ENCODE results near the gene SP110. TPM values are rescaled to one million over a fixed set of nuclear protein-coding genes. Genes with fewer than 3 reads are reported as not detected.
A peak's percentile ranks its signal among the peaks of the same experiment; 100 is the strongest.
"Not testable (repeated sequence)": the region's sequence is repeated elsewhere in the genome, so short reads cannot be mapped to it uniquely, and the experiment has no call there.

SP110 gene
- total RNA-seq (100 to 1,000 TPM in 4 of 5 experiments, 10 to 100 TPM in 1; 97.5 to 182 (median 117) TPM), polyA plus RNA-seq (100 to 1,000 TPM in 1 of 2 donors, 10 to 100 TPM in 1; 89.8 to 101 TPM), total RNA-seq (116 reads per million, percentile 87 among the genes with 10 or more reads in this experiment)

DNA sequence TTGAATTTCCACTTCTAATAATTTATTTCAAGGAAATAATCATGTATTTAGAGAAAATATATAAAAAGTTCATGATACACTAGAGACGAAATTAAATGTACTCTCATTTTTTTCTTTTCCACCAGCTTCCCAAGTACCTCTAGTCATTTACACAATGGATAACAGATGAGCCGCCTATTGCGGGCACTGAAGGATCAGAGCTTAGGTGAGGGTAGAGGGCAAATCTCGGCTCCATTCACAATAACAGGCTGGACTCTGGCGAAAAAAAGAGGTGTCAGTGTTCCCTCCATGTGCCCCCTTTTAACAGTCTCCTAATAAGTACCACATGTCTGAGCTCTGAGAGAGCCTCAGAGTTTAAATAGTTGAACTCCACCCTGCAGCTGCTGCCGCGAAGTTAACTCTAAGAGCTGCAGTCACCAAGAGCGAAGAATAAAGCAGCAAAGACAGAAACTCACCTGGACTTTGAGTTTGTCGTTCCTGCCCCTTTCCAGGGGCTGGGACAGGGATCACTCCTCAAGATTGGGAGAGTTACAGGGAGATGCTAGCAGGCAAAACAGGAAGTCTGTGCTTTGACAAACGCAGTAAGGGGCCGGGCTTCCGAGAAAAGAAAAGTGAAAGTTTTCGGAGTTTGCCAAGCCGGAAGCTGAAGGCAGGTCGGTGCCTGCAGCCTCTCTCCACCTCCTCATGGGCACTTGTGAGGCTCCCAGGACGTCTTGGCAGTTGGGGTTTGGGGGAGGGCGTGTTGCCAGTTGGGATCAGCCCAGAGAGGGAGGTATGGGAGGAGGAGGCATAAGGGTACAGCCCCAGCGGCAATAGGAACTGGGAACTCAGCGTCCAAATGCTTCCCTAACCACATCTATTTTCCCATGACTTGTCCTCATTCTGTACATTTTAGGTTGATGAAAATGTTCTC, at the start of gene SP110:
SP110 (minus strand) TSS at position 566 of the 913 bp plus-strand sequence. CDS start 3,057 bp downstream, outside the sequence.
- ATAC-seq = peak; percentile 93
- peaks cover 9 to 42% (median 26%) of the 10 kb centered on the region in 5 donors for H3K36me3 Mint-ChIP-seq
- Histone ChIP-seq H3K9me3 (ENCODE audit: control insufficient read depth in 2 of 3, low read length in 3 of 3) (no peaks in the 10 kb centered on the region), H3K36me3 (ENCODE audit: control insufficient read depth in 2 of 3, insufficient read depth in 3 of 3, low read length in 3 of 3) (peaks cover 17 to 22% (median 20%) of the 10 kb centered on the region in 3 experiments), H3K4me1 (ENCODE audit: control insufficient read depth in 2 of 2, insufficient read depth in 2 of 2, low read length in 2 of 2) (peaks cover 22 to 36% of the 10 kb centered on the region in 2 donors), H3K27ac (ENCODE audit: low read depth, low read length) (peak within 1 kb of the TSS; percentile 83), H3K4me3 (ENCODE audit: low read length) (peak within 1 kb of the TSS; percentile 95), H3K27me3 (ENCODE audit: control insufficient read depth in 2 of 2, insufficient read depth in 2 of 2, low read length in 2 of 2) (no peaks in the 10 kb centered on the region)
- POLR2A ChIA-PET = interaction anchor here (0.6 to 3.5 kb wide), 21 partner anchors 8 to 424 kb away, joined by 3 to 32 read pairs (median 4); partner anchors contain the start of genes SP100 and SP140L
- no peaks in the 10 kb centered on the region for H3K9me3 Mint-ChIP-seq
- CTCF ChIA-PET = interaction anchor here (1.0 to 1.2 kb wide), 3 partner anchors 9 to 110 kb away, joined by 3 read pairs; no protein-coding TSS in a partner anchor
- intact Hi-C loops (cut with micrococcal nuclease) = loop anchor here (1.0 to 10.0 kb wide), 12 partner anchors 43 to 835 kb away; partner anchors contain the start of genes SP100 (in 2 of the 2), FBXO36 (in 1 of the 2), PSMD1 (in 1 of the 2) and SP140L (in 1 of the 2)
- H3K27ac Mint-ChIP-seq = peak within 1 kb of the TSS; percentile 94 to 100 (median 99)
- H3K4me3 Mint-ChIP-seq = peak within 1 kb of the TSS; percentile 89 to 100 (median 99)
- H3K4me1 Mint-ChIP-seq = peaks cover 44 to 75% (median 67%) of the 10 kb centered on the region in 7 donors
- H3K27me3 Mint-ChIP-seq = no peaks in the 10 kb centered on the region
- peak; percentile 38 to 84 (median 81) for DNase-seq

DNA sequence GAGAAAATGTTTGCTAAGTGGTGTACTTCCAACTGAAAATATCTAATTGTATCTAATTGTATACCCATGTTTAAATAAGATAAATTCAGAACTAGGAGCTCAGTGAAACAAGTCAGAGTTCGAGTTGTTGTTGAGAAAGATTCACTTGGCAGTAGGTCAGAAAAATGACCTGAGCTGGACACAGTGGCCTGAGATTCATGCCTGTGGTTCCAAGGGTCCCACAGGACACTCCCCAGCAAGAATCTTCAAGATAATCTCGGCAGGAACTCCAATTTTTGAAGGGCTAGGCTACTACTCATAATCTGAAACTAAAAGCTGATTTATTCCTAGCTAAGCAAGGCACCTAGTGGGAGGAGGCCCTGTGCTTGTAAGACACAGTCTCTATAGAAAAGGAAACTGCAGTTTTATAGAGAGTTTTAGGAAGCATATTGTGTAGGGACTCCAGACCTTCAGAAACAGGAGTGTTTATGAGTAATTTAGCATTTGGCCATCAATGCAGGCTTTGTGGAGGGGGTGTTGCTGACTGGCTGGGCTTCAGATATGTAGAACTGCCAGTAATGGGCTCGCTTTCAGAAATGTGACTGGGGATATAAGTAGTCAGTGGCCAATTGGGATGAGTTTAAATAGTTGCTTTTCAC, 48.9 kb upstream of the SP110 start:
- Mint-ChIP-seq H3K27ac (peak overlapping the region in 1 of 9 donors; percentile 73), H3K4me1 (peaks cover 13 to 58% (median 18%) of the 10 kb centered on the region in 7 donors), H3K9me3 (peaks cover 0 to 18% (median 7%) of the 10 kb centered on the region in 11 donors), H3K4me3 (peak overlapping the region in 1 of 10 donors; percentile 70), H3K36me3 (peaks cover 25 to 79% (median 58%) of the 10 kb centered on the region in 5 donors), H3K27me3 (no peaks in the 10 kb centered on the region)
- H3K27ac ChIP-seq (ENCODE audit: low read depth, low read length) = no peak overlapping the region
- H3K27me3 ChIP-seq (ENCODE audit: control insufficient read depth in 2 of 2, insufficient read depth in 2 of 2, low read length in 2 of 2) = no peaks in the 10 kb centered on the region
- no peaks in the 10 kb centered on the region for H3K9me3 ChIP-seq (ENCODE audit: control insufficient read depth in 2 of 3, low read length in 3 of 3)
- ChIA-PET POLR2A (interaction anchor here (0.7 kb wide), 1 partner anchor 78 kb away, joined by 4 read pairs; no protein-coding TSS in a partner anchor), CTCF (no interaction called here)
- intact Hi-C loops (cut with micrococcal nuclease) = no loop called here
- ATAC-seq = no peak
- H3K4me1 ChIP-seq (ENCODE audit: control insufficient read depth in 2 of 2, insufficient read depth in 2 of 2, low read length in 2 of 2) = no peaks in the 10 kb centered on the region
- no peak for DNase-seq
- no peak overlapping the region for H3K4me3 ChIP-seq (ENCODE audit: low read length)
- H3K36me3 ChIP-seq (ENCODE audit: control insufficient read depth in 2 of 3, insufficient read depth in 3 of 3, low read length in 3 of 3) = peaks cover 0 to 32% (median 6%) of the 10 kb centered on the region in 3 experiments

DNA sequence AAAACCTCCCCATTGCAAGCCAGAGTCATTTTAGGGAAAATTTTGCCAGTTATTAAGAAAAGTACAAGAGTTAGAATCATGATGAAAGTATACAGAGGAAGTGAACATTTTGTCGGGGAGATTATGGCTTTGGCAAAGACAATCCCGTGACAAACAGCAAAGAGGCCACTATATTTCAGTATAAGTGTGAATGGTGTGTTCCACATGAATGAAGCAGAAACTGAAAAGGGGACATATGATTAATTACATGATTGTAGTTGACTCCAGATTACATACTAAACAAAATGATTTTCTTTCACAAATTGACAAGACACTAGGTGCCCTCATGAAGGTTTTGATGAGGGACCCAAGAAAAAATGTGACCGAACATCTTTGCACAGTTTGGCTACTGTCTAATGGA, 47.8 kb upstream of the SP110 start:
- H3K4me3 Mint-ChIP-seq = no peak overlapping the region

DNA sequence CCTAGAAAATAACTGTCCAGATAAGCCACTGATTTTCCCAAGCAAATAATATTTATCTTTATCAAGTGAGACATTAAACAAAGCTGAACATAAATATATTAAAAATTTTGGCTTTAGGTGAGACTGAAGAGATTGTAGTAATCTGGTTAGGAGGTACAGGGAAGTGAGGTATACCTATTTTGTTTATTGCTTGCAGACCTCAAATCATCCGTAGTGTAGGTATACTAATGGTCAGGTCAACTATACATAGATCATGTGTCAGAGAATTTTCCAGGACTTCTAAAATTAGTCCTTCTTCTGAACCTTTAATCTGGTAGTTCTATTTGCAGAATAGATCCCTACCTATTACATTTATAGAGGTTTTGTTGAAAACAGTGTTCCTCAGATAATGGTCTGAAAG, 47.3 kb upstream of the SP110 start:
- H3K27ac ChIP-seq (ENCODE audit: low read depth, low read length) = no peak overlapping the region
- peaks cover 27 to 70% (median 32%) of the 10 kb centered on the region in 7 donors for H3K4me1 Mint-ChIP-seq
- H3K4me1 ChIP-seq (ENCODE audit: control insufficient read depth in 2 of 2, insufficient read depth in 2 of 2, low read length in 2 of 2) = peaks cover 9 to 12% of the 10 kb centered on the region in 2 donors
- peaks cover 0 to 17% (median 6%) of the 10 kb centered on the region in 11 donors for H3K9me3 Mint-ChIP-seq
- peaks cover 0 to 32% (median 6%) of the 10 kb centered on the region in 3 experiments for H3K36me3 ChIP-seq (ENCODE audit: control insufficient read depth in 2 of 3, insufficient read depth in 3 of 3, low read length in 3 of 3)
- DNase-seq (no peak), ATAC-seq (no peak)
- H3K9me3 ChIP-seq (ENCODE audit: control insufficient read depth in 2 of 3, low read length in 3 of 3) = no peaks in the 10 kb centered on the region
- peaks cover 20 to 71% (median 51%) of the 10 kb centered on the region in 5 donors for H3K36me3 Mint-ChIP-seq
- no peaks in the 10 kb centered on the region for H3K27me3 ChIP-seq (ENCODE audit: control insufficient read depth in 2 of 2, insufficient read depth in 2 of 2, low read length in 2 of 2)
- H3K4me3 ChIP-seq (ENCODE audit: low read length) = no peak overlapping the region
- intact Hi-C loops (cut with micrococcal nuclease) = no loop called here
- no peak overlapping the region for H3K4me3 Mint-ChIP-seq
- H3K27ac Mint-ChIP-seq = no peak overlapping the region
- ChIA-PET POLR2A (interaction anchor here (0.6 kb wide), 1 partner anchor 215 kb away, joined by 3 read pairs; no protein-coding TSS in a partner anchor), CTCF (no interaction called here)
- no peaks in the 10 kb centered on the region for H3K27me3 Mint-ChIP-seq

More for the DNA sequence above, 47.8 kb upstream of the SP110 start:
- Histone ChIP-seq H3K9me3 (ENCODE audit: control insufficient read depth in 2 of 3, low read length in 3 of 3) (no peaks in the 10 kb centered on the region), H3K27me3 (ENCODE audit: control insufficient read depth in 2 of 2, insufficient read depth in 2 of 2, low read length in 2 of 2) (no peaks in the 10 kb centered on the region), H3K4me1 (ENCODE audit: control insufficient read depth in 2 of 2, insufficient read depth in 2 of 2, low read length in 2 of 2) (peaks cover 7 to 8% of the 10 kb centered on the region in 2 donors), H3K27ac (ENCODE audit: low read depth, low read length) (no peak overlapping the region), H3K4me3 (ENCODE audit: low read length) (no peak overlapping the region), H3K36me3 (ENCODE audit: control insufficient read depth in 2 of 3, insufficient read depth in 3 of 3, low read length in 3 of 3) (peaks cover 0 to 32% (median 6%) of the 10 kb centered on the region in 3 experiments)
- Mint-ChIP-seq H3K36me3 (peaks cover 22 to 72% (median 52%) of the 10 kb centered on the region in 5 donors), H3K27me3 (no peaks in the 10 kb centered on the region), H3K4me1 (peaks cover 22 to 65% (median 27%) of the 10 kb centered on the region in 7 donors), H3K27ac (peak overlapping the region in 3 of 9 donors; percentile 12 to 21 (median 18)), H3K9me3 (peaks cover 0 to 18% (median 7%) of the 10 kb centered on the region in 11 donors)
- POLR2A ChIA-PET = no interaction called here
- DNase-seq (no peak), ATAC-seq (no peak)
- CTCF ChIA-PET = interaction anchor here (0.6 kb wide), 1 partner anchor 242 kb away, joined by 3 read pairs; no protein-coding TSS in a partner anchor
- intact Hi-C loops (cut with micrococcal nuclease) = no loop called here

DNA sequence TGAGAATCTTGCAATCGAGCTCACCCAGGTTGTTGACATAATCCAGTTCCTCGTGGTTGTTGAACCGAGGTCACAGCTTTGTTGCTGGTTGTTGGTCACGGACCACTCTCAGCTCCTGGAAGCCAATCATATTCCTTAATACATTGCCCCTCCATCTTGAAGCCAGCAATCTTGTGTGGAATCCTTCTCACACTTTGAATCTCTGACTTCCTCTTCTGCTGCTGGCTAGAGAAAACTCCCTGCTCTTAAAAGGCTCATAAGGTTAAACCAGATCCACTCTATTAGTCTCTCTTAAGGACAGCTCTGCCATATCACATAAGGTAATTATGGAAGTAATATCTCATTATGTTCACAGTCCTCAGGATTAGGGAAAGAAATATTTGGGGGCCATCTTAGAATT, 46.9 kb upstream of the SP110 start:
- peaks cover 17 to 71% (median 51%) of the 10 kb centered on the region in 5 donors for H3K36me3 Mint-ChIP-seq
- Histone ChIP-seq H3K27me3 (ENCODE audit: control insufficient read depth in 2 of 2, insufficient read depth in 2 of 2, low read length in 2 of 2) (no peaks in the 10 kb centered on the region), H3K9me3 (ENCODE audit: control insufficient read depth in 2 of 3, low read length in 3 of 3) (no peaks in the 10 kb centered on the region), H3K27ac (ENCODE audit: low read depth, low read length) (no peak overlapping the region), H3K4me1 (ENCODE audit: control insufficient read depth in 2 of 2, insufficient read depth in 2 of 2, low read length in 2 of 2) (peaks cover 13 to 16% of the 10 kb centered on the region in 2 donors), H3K36me3 (ENCODE audit: control insufficient read depth in 2 of 3, insufficient read depth in 3 of 3, low read length in 3 of 3) (peaks cover 0 to 27% (median 6%) of the 10 kb centered on the region in 3 experiments), H3K4me3 (ENCODE audit: low read length) (no peak overlapping the region)
- CTCF ChIA-PET = no interaction called here
- DNase-seq (no peak), ATAC-seq (no peak)
- H3K27me3 Mint-ChIP-seq = no peaks in the 10 kb centered on the region
- intact Hi-C loops (cut with micrococcal nuclease) = no loop called here
- H3K4me3 Mint-ChIP-seq = no peak overlapping the region
- H3K27ac Mint-ChIP-seq = peak overlapping the region in 1 of 9 donors; percentile 52
- POLR2A ChIA-PET = interaction anchor here (0.6 to 0.9 kb wide), 2 partner anchors 13 to 215 kb away, joined by 3 read pairs; no protein-coding TSS in a partner anchor
- H3K9me3 Mint-ChIP-seq = peaks cover 0 to 15% (median 5%) of the 10 kb centered on the region in 11 donors
- peaks cover 31 to 74% (median 36%) of the 10 kb centered on the region in 7 donors for H3K4me1 Mint-ChIP-seq

DNA sequence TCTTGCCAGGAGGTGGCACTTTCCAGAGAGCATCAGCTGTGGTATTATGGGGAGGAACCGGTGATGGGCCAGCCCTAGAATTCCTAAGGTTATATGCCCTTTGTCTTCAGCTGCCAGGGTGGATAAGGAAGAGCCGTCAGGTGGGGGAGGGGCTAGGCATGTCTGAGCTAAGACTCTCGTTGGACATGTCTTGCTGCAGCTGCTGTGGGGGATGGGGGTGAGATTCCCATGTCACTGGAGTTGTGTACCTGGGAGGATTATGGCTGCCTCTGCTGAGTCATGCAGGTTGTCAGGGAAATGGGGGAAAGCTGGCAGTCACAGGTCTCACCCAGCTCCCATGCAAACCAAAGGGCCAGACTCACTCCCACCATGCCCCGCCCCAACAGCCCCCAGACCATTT, 45.2 kb upstream of the SP110 start:
- CTCF ChIA-PET; ATAC-seq; H3K9me3 ChIP-seq (ENCODE audit: control insufficient read depth in 2 of 3, low read length in 3 of 3); H3K27me3 ChIP-seq (ENCODE audit: control insufficient read depth in 2 of 2, insufficient read depth in 2 of 2, low read length in 2 of 2); H3K4me3 ChIP-seq (ENCODE audit: low read length); H3K4me3 Mint-ChIP-seq; H3K27me3 Mint-ChIP-seq; H3K27ac ChIP-seq (ENCODE audit: low read depth, low read length); DNase-seq: not testable (repeated sequence)
- peaks cover 36 to 82% (median 53%) of the 10 kb centered on the region in 7 donors for H3K4me1 Mint-ChIP-seq
- intact Hi-C loops (cut with micrococcal nuclease) = loop anchor here in 1 of 2 donors (5.0 kb wide), 1 partner anchor 82 kb away; no protein-coding TSS in a partner anchor
- H3K36me3 ChIP-seq (ENCODE audit: control insufficient read depth in 2 of 3, insufficient read depth in 3 of 3, low read length in 3 of 3) = peaks cover 0 to 11% (median 0%) of the 10 kb centered on the region in 3 experiments
- peak overlapping the region in 1 of 9 donors; percentile 56 for H3K27ac Mint-ChIP-seq
- POLR2A ChIA-PET = interaction anchor here (1.1 kb wide), 1 partner anchor 52 kb away, joined by 4 read pairs; no protein-coding TSS in a partner anchor
- H3K9me3 Mint-ChIP-seq = peaks cover 0 to 19% (median 4%) of the 10 kb centered on the region in 11 donors
- H3K4me1 ChIP-seq (ENCODE audit: control insufficient read depth in 2 of 2, insufficient read depth in 2 of 2, low read length in 2 of 2) = peaks cover 13 to 23% of the 10 kb centered on the region in 2 donors
- peaks cover 15 to 73% (median 47%) of the 10 kb centered on the region in 5 donors for H3K36me3 Mint-ChIP-seq

Measured in naive thymus-derived CD4-positive, alpha-beta T cell (primary cell).